PC-3 (cell line): ENCODE data around the gene PET117. TPM values are rescaled to one million over a fixed set of nuclear protein-coding genes. Genes with fewer than 3 reads are reported as not detected.

Experiments
- ATAC-seq: fragments of 200-7000 bp; cut with Tn5 transposase; 2 replicates; pipeline ENCODE4 v1.9.1; 2020; ENCODE audit warnings: mild to moderate bottlenecking, moderate library complexity
- BruUV-seq: library from RNA; stranded (reverse); fragments of 400-500 nt; replicated peaks from 2 replicates; lab custom pipeline; 2021; lab: Mats Ljungman, UMichigan
- CTCF ChIA-PET: fragments of 300-600 bp; sonication (Branson Sonifier 250); formaldehyde crosslinking; loops from one replicate; lab custom pipeline; 2022; ENCODE audit warnings: antibody characterized with exemption; lab: Charles Lee
- POLR2A ChIA-PET: fragments of 300-600 bp; sonication (Branson Sonifier 250); formaldehyde crosslinking; loops from one replicate; lab custom pipeline; 2022; ENCODE audit warnings: antibody characterized with exemption; ENCODE audit not compliant: unreplicated experiment; lab: Charles Lee
- DNase-seq: peaks from one replicate; pipeline ENCODE4 v3.0.0-alpha.2; 2015
- H2AFZ ChIP-seq: fragments of 300-600 bp; sonication (generic); 2 replicates; pipeline ENCODE4 v1.6.0; 2016; ENCODE audit warnings: antibody characterized with exemption, low read length
- H3F3A ChIP-seq: fragments of 300-600 bp; sonication (generic); one replicate; pipeline ENCODE4 v1.6.0; 2017; ENCODE audit warnings: antibody characterized with exemption, low read length, control low read depth, mild to moderate bottlenecking; ENCODE audit not compliant: unreplicated experiment
- H3K27ac ChIP-seq: fragments of 300-600 bp; sonication (generic); 2 replicates; pipeline ENCODE4 v1.5.1; 2016; ENCODE audit warnings: mild to moderate bottlenecking, low read length
- H3K27me3 ChIP-seq: fragments of 300-600 bp; sonication (generic); 2 replicates; pipeline ENCODE4 v1.6.1; 2016; ENCODE audit warnings: low read length, mixed read lengths
- H3K36me3 ChIP-seq: fragments of 300-600 bp; sonication (generic); 2 replicates; pipeline ENCODE4 v1.6.1; 2016; ENCODE audit warnings: low read depth, mixed run types, low read length, mixed read lengths
- H3K4me1 ChIP-seq: fragments of 300-600 bp; sonication (generic); 2 replicates; pipeline ENCODE4 v1.5.1; 2016; ENCODE audit warnings: low read length; ENCODE audit not compliant: insufficient read depth
- H3K4me2 ChIP-seq: fragments of 300-600 bp; sonication (generic); 2 replicates; pipeline ENCODE4 v1.6.0; 2016; ENCODE audit warnings: low read length
- H3K4me3 ChIP-seq: fragments of 300-600 bp; sonication (generic); 2 replicates; pipeline ENCODE4 v1.5.1; 2016; ENCODE audit warnings: mild to moderate bottlenecking, low read length, mixed read lengths
- H3K79me2 ChIP-seq: fragments of 300-600 bp; sonication (generic); 2 replicates; pipeline ENCODE4 v1.6.1; 2017; ENCODE audit warnings: low read length, mixed read lengths
- H3K9ac ChIP-seq: fragments of 300-600 bp; sonication (generic); 2 replicates; pipeline ENCODE4 v1.6.0; 2016; ENCODE audit warnings: mild to moderate bottlenecking, low read length
- H3K9me2 ChIP-seq: fragments of 300-600 bp; sonication (generic); replicated peaks from 2 replicates; pipeline ENCODE4 v1.6.1; 2016; ENCODE audit warnings: mixed run types, low read length, mixed read lengths
- H3K9me3 ChIP-seq: fragments of 300-600 bp; sonication (generic); 2 replicates; pipeline ENCODE4 v1.6.1; 2016; ENCODE audit warnings: low read length, mixed read lengths
- H4K20me1 ChIP-seq: fragments of 300-600 bp; sonication (generic); 2 replicates; pipeline ENCODE4 v1.6.1; 2016; ENCODE audit warnings: low read length, mixed read lengths
- CTCF ChIP-seq: fragments of 300-600 bp; sonication (generic); conservative IDR thresholded peaks from 2 replicates; pipeline ENCODE4 v1.5.1; 2017; ENCODE audit warnings: antibody characterized with exemption, low read depth, mild to moderate bottlenecking, low read length
- EZH2 ChIP-seq: fragments of 300-600 bp; sonication (generic); IDR thresholded peaks from one replicate; pipeline ENCODE4 v1.6.1; 2017; ENCODE audit warnings: antibody characterized with exemption, mild to moderate bottlenecking, low read length; ENCODE audit not compliant: unreplicated experiment
- EZH2phosphoT487 ChIP-seq: fragments of 300-600 bp; sonication (generic); IDR thresholded peaks from 2 replicates; pipeline ENCODE4 v1.6.1; 2018; ENCODE audit warnings: mild to moderate bottlenecking, antibody characterized with exemption, low read length, borderline replicate concordance
- intact Hi-C: fragments of 100-400 bp; cut with micrococcal nuclease; formaldehyde crosslinking; loops from 2 replicates; pipeline ENCODE4 v1.9.0; 2023
- total RNA-seq: library from RNA; depleted of rRNA; stranded (reverse); fragments of >200 nt; gene quantifications from 2 replicates; pipeline ENCODE4 v1.2.3, GENCODE V29; 2014

PET117 gene
- total RNA-seq, 1 experiment from 2014 or later: 21.2 TPM

GRCh38 chr20:18187020-18187419 lies 49.4 kb downstream of the PET117 start:
- intact Hi-C loops: no loop called here
- peaks cover 16% of the 10 kb centered on the region; the same call in 1 of the 2 replicates for H3K36me3 ChIP-seq
- no peak overlapping the region for H3K27ac ChIP-seq
- no peak overlapping the region for H3K9ac ChIP-seq
- no peaks in the 10 kb centered on the region for H3K79me2 ChIP-seq
- H3F3A ChIP-seq: no peaks in the 10 kb centered on the region
- H3K27me3 ChIP-seq: no peaks in the 10 kb centered on the region
- no peaks in the 10 kb centered on the region for H3K9me2 ChIP-seq
- H4K20me1 ChIP-seq: no peaks in the 10 kb centered on the region
- no peak overlapping the region for H3K4me3 ChIP-seq
- POLR2A ChIA-PET: no interaction called here
- ATAC-seq (no peak), DNase-seq (no peak)
- no peaks in the 10 kb centered on the region for H3K9me3 ChIP-seq
- H3K4me1 ChIP-seq: no peaks in the 10 kb centered on the region
- CTCF ChIA-PET: no interaction called here
- no peak overlapping the region for H3K4me2 ChIP-seq
- TF ChIP-seq EZH2 (no peak), EZH2phosphoT487 (no peak), CTCF (no peak)
- no peak overlapping the region for H2AFZ ChIP-seq
- BruUV-seq: no TSS peak

GRCh38 chr20:18188434-18188833 lies 50.8 kb downstream of the PET117 start:
- no peaks in the 10 kb centered on the region for H3K9me3 ChIP-seq
- H3K79me2 ChIP-seq: no peaks in the 10 kb centered on the region
- H3K27ac ChIP-seq: no peak overlapping the region
- ATAC-seq (no peak), DNase-seq (no peak)
- H3K4me1 ChIP-seq: no peaks in the 10 kb centered on the region
- peaks cover 16% of the 10 kb centered on the region; the same call in 1 of the 2 replicates for H3K36me3 ChIP-seq
- H3K27me3 ChIP-seq: no peaks in the 10 kb centered on the region
- H3K9me2 ChIP-seq: no peaks in the 10 kb centered on the region
- no peak for TF ChIP-seq EZH2
- no peak for TF ChIP-seq CTCF
- TF ChIP-seq EZH2phosphoT487: no peak
- no peak overlapping the region for H3K9ac ChIP-seq
- H3K4me3 ChIP-seq: no peak overlapping the region
- CTCF ChIA-PET: no interaction called here
- H2AFZ ChIP-seq: no peak overlapping the region
- POLR2A ChIA-PET: no interaction called here
- BruUV-seq: no TSS peak
- H3K4me2 ChIP-seq: no peak overlapping the region
- no peaks in the 10 kb centered on the region for H4K20me1 ChIP-seq
- intact Hi-C loops: no loop called here
- H3F3A ChIP-seq: no peaks in the 10 kb centered on the region

DNA sequence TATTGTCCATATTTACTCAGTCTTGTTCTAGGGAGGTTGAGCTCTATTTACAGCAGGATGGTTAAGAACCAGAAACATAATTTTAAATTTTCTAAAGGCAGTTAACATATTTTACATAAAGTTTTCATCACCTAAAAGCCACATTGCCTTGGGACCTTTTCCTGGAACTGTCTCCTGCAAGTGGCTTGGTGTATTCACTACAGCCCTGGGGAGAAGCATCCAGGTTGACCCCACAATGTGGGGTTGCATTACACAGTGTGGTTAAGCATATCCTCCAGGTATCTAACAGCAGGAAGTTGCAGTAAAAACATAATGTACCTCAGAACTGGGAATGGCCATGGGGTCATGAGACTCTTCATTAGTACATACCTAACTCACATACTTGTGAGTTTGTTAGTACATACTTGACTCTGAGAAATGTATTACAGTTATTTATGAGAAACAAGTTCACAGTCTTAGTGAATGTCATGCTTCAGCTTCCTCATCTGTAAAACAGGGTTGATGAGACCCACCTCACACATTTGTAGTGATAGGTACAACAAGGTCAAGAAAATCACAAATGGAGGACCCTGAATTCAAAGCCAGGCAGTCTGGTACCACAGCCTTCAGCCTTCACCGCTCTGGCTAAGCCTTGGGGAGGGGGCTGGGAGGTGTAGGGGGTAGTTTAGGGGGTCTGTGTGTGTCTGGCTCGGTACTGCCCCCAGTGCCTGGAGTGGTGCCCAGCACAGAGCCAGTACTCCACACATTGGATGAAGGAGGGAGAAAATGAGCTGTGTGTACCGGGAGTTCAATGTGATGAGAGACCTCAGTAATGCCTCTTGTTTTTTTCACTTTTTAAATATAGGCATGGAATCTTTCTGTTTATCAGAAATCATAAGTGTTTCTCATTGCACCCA lies 52.9 kb downstream of the PET117 start:
- intact Hi-C loops: no loop called here
- no TSS peak for BruUV-seq
- Histone ChIP-seq H3K4me2 (no peak overlapping the region), H3K4me3 (no peak overlapping the region), H3K79me2 (no peaks in the 10 kb centered on the region), H3K36me3 (peaks cover 12% of the 10 kb centered on the region; the same call in 1 of the 2 replicates), H3K9me3 (no peaks in the 10 kb centered on the region), H3K9ac (no peak overlapping the region), H3K4me1 (no peaks in the 10 kb centered on the region), H4K20me1 (no peaks in the 10 kb centered on the region), H2AFZ (no peak overlapping the region), H3K9me2 (no peaks in the 10 kb centered on the region), H3K27me3 (no peaks in the 10 kb centered on the region), H3K27ac (no peak overlapping the region), H3F3A (no peaks in the 10 kb centered on the region)
- ATAC-seq (no peak), DNase-seq (no peak)
- ChIA-PET POLR2A (no interaction called here), CTCF (interaction anchor here (0.7 kb wide), 1 partner anchor 227 kb away, joined by 3 read pairs; no protein-coding TSS in a partner anchor)
- TF ChIP-seq EZH2 (no peak), CTCF (no peak), EZH2phosphoT487 (no peak)
